ENCODE measurements around the gene SLITRK1.

GRCh38 chr13:83829810-83830209 lies 52.5 kb downstream of the SLITRK1 start:
- TF ChIP-seq USF1 (IDR thresholded peaks at IDR 0.05; ENCODE audit: borderline replicate concordance, low read depth) (no peak), JUND (IDR thresholded peaks at IDR 0.05) (no peak), CTCF (IDR thresholded peaks at IDR 0.05) (no peak), REST (IDR thresholded peaks at IDR 0.05; ENCODE audit: low read depth, low read length) (no peak), CHD2 (IDR thresholded peaks at IDR 0.05; ENCODE audit: low read length, partially characterized antibody) (no peak), PBX3 (IDR thresholded peaks at IDR 0.05) (no peak), FOSL2 (IDR thresholded peaks at IDR 0.05; ENCODE audit: borderline replicate concordance, low read depth) (no peak), RXRA (IDR thresholded peaks at IDR 0.05; ENCODE audit: borderline replicate concordance, low read depth) (no peak), FOXJ3 (CRISPR knock-in tag; IDR thresholded peaks at IDR 0.05) (no peak), EZH2phosphoT487 (IDR thresholded peaks at IDR 0.05; ENCODE audit: borderline replicate concordance, low read depth) (no peak), EP300 (IDR thresholded peaks at IDR 0.05; ENCODE audit: borderline replicate concordance in 1 of 2, low read depth in 1 of 2, low read length in 1 of 2) (no peak), GABPA (IDR thresholded peaks at IDR 0.05; ENCODE audit: low read depth) (no peak), USF2 (IDR thresholded peaks at IDR 0.05; ENCODE audit: borderline replicate concordance, low read depth, low read length) (no peak)

Measured in SK-N-SH (cell line).